Measurements from ENCODE around the gene PTPRG.

GRCh38 chr3:62013951-62014350 lies 452.6 kb downstream of the PTPRG start:
- no peak for TF ChIP-seq CTCF (conservative IDR thresholded peaks at IDR 0.05; ENCODE audit: low read length)
- TF ChIP-seq EZH2phosphoT487 (IDR thresholded peaks at IDR 0.05; ENCODE audit: borderline replicate concordance, low read depth, low read length) = no peak
